C4-2B (cell line): ENCODE measurements around the gene SPDYE3.

Experiments
- CTCF ChIP-seq: fragments of 450-650 bp; conservative IDR thresholded peaks from 2 replicates; pipeline ENCODE4 v1.5.1; 2017; ENCODE audit warnings: mild to moderate bottlenecking
- ZFX ChIP-seq: fragments of 450-650 bp; IDR thresholded peaks from 2 replicates; pipeline ENCODE4 v1.6.1; 2017

GRCh38 chr7:100358027-100358856, 50.7 kb downstream of the SPDYE3 start, which contains the start of gene PILRB:
- TF ChIP-seq CTCF (no peak), ZFX (no peak)
